ENCODE measurements around the gene SPINK4. TPM values are rescaled to one million over a fixed set of nuclear protein-coding genes. Genes with fewer than 3 reads are reported as not detected.

The SPINK4 gene
- total RNA-seq, 1 experiment from 2014 or later, result not detected

- no peak overlapping the region for H2AFZ ChIP-seq (ENCODE audit: low read length)
- peaks cover 6% of the 10 kb centered on the region in 2 experiments for H3K4me1 Mint-ChIP-seq
- DNase-seq, result peak; percentile 43
These were observed 37.3 kb upstream of the SPINK4 start for GRCh38 chr9:33202552-33203201.

More at GRCh38 chr9:33202552-33203201, 37.3 kb upstream of the SPINK4 start:
- no peak for TF ChIP-seq CTCF (conservative IDR thresholded peaks at IDR 0.05)
- H3K27me3 ChIP-seq (ENCODE audit: insufficient read depth, low read length), result no peaks in the 10 kb centered on the region
- H2BK5ac ChIP-seq (ENCODE audit: insufficient read length, low read length), result no peak overlapping the region
- H3K4me1 ChIP-seq (ENCODE audit: insufficient read depth, low read length), result no peaks in the 10 kb centered on the region
- H2BK20ac ChIP-seq (ENCODE audit: low read depth, low read length, poor library complexity, severe bottlenecking), result no peak overlapping the region
- no peak overlapping the region for H3K56ac ChIP-seq (ENCODE audit: insufficient read length, low read depth, low read length)
- H3K9me3 ChIP-seq (ENCODE audit: control insufficient read depth, low read depth, low read length), result no peaks in the 10 kb centered on the region
- H3K4ac ChIP-seq (ENCODE audit: low read depth, low read length), result no peak overlapping the region
- Mint-ChIP-seq H3K27me3 (ENCODE audit: low read depth) (peaks cover 16% of the 10 kb centered on the region), H3K4me3 (no peak overlapping the region), H3K27ac (no peak overlapping the region), H3K36me3 (ENCODE audit: insufficient read depth in 1 of 3, low read depth in 3 of 3) (no peaks in the 10 kb centered on the region), H3K9me3 (no peaks in the 10 kb centered on the region)
- no peaks in the 10 kb centered on the region for H3K79me1 ChIP-seq (ENCODE audit: insufficient read depth, low read depth, low read length, poor library complexity, severe bottlenecking)
- no peak overlapping the region for H3K27ac ChIP-seq (ENCODE audit: insufficient read length, low read depth, low read length)
- H2AK5ac ChIP-seq (ENCODE audit: insufficient read length, low read length), result no peak overlapping the region
- H4K20me1 ChIP-seq (ENCODE audit: control insufficient read depth, insufficient read depth, insufficient read length), result no peaks in the 10 kb centered on the region
- H3K9ac ChIP-seq (ENCODE audit: extremely low read depth, insufficient read length, low read length), result no peak overlapping the region
- no peak overlapping the region for H4K5ac ChIP-seq (ENCODE audit: insufficient read length, low read depth, low read length)
- no peak overlapping the region for H3K23ac ChIP-seq (ENCODE audit: insufficient read length, low read depth, low read length)
- H3K79me2 ChIP-seq (ENCODE audit: insufficient read depth, low read length), result no peaks in the 10 kb centered on the region
- no peak overlapping the region for H2BK15ac ChIP-seq (ENCODE audit: low read depth, low read length)
- H4K8ac ChIP-seq (replicated peaks; ENCODE audit: insufficient read length, low read depth, low read length), result no peak overlapping the region
- no peak overlapping the region for H3T11ph ChIP-seq (ENCODE audit: low read length)
- no peak overlapping the region for H2BK12ac ChIP-seq (ENCODE audit: insufficient read length, low read depth, low read length)
- no peak overlapping the region for H3K4me2 ChIP-seq (ENCODE audit: insufficient read depth, insufficient read length, low read length)
- H4K91ac ChIP-seq (ENCODE audit: insufficient read length, low read depth, low read length), result no peak overlapping the region
- no peak overlapping the region for H2BK120ac ChIP-seq (ENCODE audit: low read depth, low read length, poor library complexity, severe bottlenecking)
- no peaks in the 10 kb centered on the region for H3K23me2 ChIP-seq (ENCODE audit: insufficient read length, low read depth, low read length, poor library complexity, severe bottlenecking)
- WGBS (ENCODE audit: extremely low coverage, insufficient read length, low lambda C conversion rate), result no CpG with 5 or more reads among the region's 11 CpGs
- no peak overlapping the region for H3K18ac ChIP-seq (ENCODE audit: insufficient read length, low read depth, low read length)
- H3K14ac ChIP-seq (ENCODE audit: insufficient read depth, low read length), result no peak overlapping the region
